Natural killer cell treated with Interleukin-12 subunit alpha and Interleukin-12 subunit beta and Interleukin-15 and Interleukin-18, amount 100 ng/mL, for 72 hours (primary cell): ENCODE measurements around the gene SERP2. TPM values are rescaled to one million over a fixed set of nuclear protein-coding genes. Genes with fewer than 3 reads are reported as not detected.

Experiments used
- total RNA-seq, 2 donors: library from RNA; stranded (reverse); gene quantifications; one replicate each; pipeline ENCODE4 v1.2.3, GENCODE V29; 2022

SERP2 gene
- total RNA-seq, 2 donors from 2014 or later = 3.8 to 9.1 TPM

Other genes starting within 250 kb of the SERP2 start
- gene TSC22D1, start 202.5 kb downstream of the SERP2 start, total RNA-seq = 10 to 100 TPM in 1 of 2 donors, 1 to 10 TPM in 1; 6.4 to 13.2 TPM